Activated T-helper 1 cell treated with anti-CD3 and anti-CD28 coated beads, Interleukin-12 subunit alpha, Interleukin-12 subunit beta, Interleukin-2, Interleukin-4 antibody, amounts not matched to agents 30 ng/mL and 10 ng/mL and 1 ng/mL, durations not matched to agents 14 hours and 24 hours and 36 hours (primary cell): Measurements from ENCODE around the gene GID8. TPM values are rescaled to one million over a fixed set of nuclear protein-coding genes. Genes with fewer than 3 reads are reported as not detected.
"Not testable (repeated sequence)": the region's sequence is repeated elsewhere in the genome, so short reads cannot be mapped to it uniquely, and the experiment has no call there.

Experiments used
- DNase-seq: peaks from one replicate; pipeline ENCODE4 v3.0.0; 2021; ENCODE audit warnings: low spot score
- H3K27ac Mint-ChIP-seq: one replicate; pipeline ENCODE4 v1.8.0; 2021; ENCODE audit warnings: mild to moderate bottlenecking, mixed read lengths
- H3K27me3 Mint-ChIP-seq: one replicate; pipeline ENCODE4 v1.8.0; 2022; ENCODE audit warnings: mild to moderate bottlenecking, moderate library complexity, mixed read lengths; ENCODE audit not compliant: insufficient read depth
- H3K36me3 Mint-ChIP-seq: one replicate; pipeline ENCODE4 v1.8.0; 2021; ENCODE audit warnings: low read depth, mixed read lengths
- H3K4me1 Mint-ChIP-seq: one replicate; pipeline ENCODE4 v1.8.0; 2021; ENCODE audit warnings: low read depth, mixed read lengths
- H3K4me3 Mint-ChIP-seq: one replicate; pipeline ENCODE4 v1.8.0; 2021; ENCODE audit warnings: mild to moderate bottlenecking, moderate library complexity, mixed read lengths
- H3K9me3 Mint-ChIP-seq: one replicate; pipeline ENCODE4 v1.8.0; 2021; ENCODE audit warnings: mixed read lengths
- intact Hi-C: fragments of 100-400 bp; cut with micrococcal nuclease; formaldehyde crosslinking; loops from one replicate; pipeline ENCODE4 v1.15.1; 2024
- total RNA-seq: library from RNA; stranded (reverse); gene quantifications from 2 replicates; pipeline ENCODE4 v1.2.3, GENCODE V29; 2022

Gene GID8
- total RNA-seq, 1 donor from 2014 or later = 52.5 TPM

DNA sequence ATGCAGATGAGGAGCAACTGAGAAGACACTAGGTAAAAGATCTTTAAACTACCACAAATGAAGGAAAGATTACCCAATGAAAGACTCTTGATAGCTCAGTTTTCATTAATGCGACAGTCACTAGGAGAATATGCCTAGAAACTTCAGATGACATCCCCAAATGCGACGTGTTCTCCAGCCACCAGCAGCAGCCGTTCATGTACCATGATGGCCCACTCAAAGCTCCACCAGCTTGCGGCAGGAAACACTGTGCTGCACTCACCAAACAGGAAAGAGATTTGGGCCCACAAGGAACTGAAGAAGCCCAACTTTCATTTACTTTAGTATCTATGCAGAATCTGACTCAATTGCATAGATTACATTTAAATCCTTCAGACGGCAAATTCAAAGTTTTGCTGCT lies 19.1 kb upstream of the GID8 start:
- peaks cover 76% of the 10 kb centered on the region for H3K4me1 Mint-ChIP-seq

GRCh38 chr20:62920039-62920645 lies 17.8 kb upstream of the GID8 start:
- H3K9me3 Mint-ChIP-seq = no peaks in the 10 kb centered on the region
- no peaks in the 10 kb centered on the region for H3K27me3 Mint-ChIP-seq
- peak overlapping the region; percentile 91 for H3K27ac Mint-ChIP-seq
- H3K4me1 Mint-ChIP-seq = peaks cover 81% of the 10 kb centered on the region
- H3K4me3 Mint-ChIP-seq = peak overlapping the region; percentile 54
- intact Hi-C loops = loop anchor here (5.0 to 10.0 kb wide), 3 partner anchors 87 to 855 kb away; partner anchors contain the start of genes BHLHE23 and TAF4
- peaks cover 9% of the 10 kb centered on the region for H3K36me3 Mint-ChIP-seq
- DNase-seq = no peak

More for the DNA sequence above, 19.1 kb upstream of the GID8 start:
- H3K27ac Mint-ChIP-seq = peak overlapping the region; percentile 91
- H3K36me3 Mint-ChIP-seq = peaks cover 8% of the 10 kb centered on the region
- no peaks in the 10 kb centered on the region for H3K9me3 Mint-ChIP-seq
- no peaks in the 10 kb centered on the region for H3K27me3 Mint-ChIP-seq
- intact Hi-C loops = loop anchor here (1.0 kb wide), 1 partner anchor 10 kb away; no protein-coding TSS in a partner anchor
- DNase-seq = no peak
- peak overlapping the region; percentile 81 for H3K4me3 Mint-ChIP-seq

- H3K36me3 Mint-ChIP-seq = peaks cover 8% of the 10 kb centered on the region
- peak; percentile 54 for DNase-seq
- no peaks in the 10 kb centered on the region for H3K27me3 Mint-ChIP-seq
- intact Hi-C loops = loop anchor here (1.0 to 10.0 kb wide), 4 partner anchors 21 to 856 kb away; partner anchors contain the start of genes BHLHE23 and TAF4
- peak overlapping the region; percentile 86 for H3K27ac Mint-ChIP-seq
- no peaks in the 10 kb centered on the region for H3K9me3 Mint-ChIP-seq
- peaks cover 78% of the 10 kb centered on the region for H3K4me1 Mint-ChIP-seq
- H3K4me3 Mint-ChIP-seq = peak overlapping the region; percentile 69
These were observed 16.7 kb upstream of the GID8 start for GRCh38 chr20:62921119-62921687.

DNA sequence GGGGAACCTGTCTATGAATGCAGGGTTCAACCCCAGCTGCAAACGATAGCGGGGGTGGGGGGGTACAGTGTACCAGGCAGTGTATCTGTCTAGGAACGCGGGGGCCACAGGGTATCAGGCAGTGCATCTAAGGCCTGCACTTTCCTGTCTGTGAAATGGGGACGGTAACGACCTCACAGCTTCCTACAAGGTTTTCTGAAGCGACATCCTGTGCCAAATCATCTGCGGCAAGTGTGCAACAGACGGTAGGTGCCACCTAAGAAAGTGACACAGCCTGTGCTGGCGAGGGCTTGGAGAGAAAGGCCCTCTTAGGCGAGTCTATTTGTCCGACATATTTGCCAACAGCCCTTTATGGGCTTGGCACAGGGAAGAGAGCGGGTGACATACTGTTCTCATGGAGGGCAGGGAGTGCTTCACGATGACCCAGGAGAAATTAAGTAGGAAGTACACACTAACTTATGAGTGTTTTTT lies 15.5 kb upstream of the GID8 start:
- Mint-ChIP-seq H3K4me3 (peak overlapping the region; percentile 77), H3K27ac (peak overlapping the region; percentile 89), H3K27me3 (no peaks in the 10 kb centered on the region), H3K9me3 (no peaks in the 10 kb centered on the region), H3K4me1 (peaks cover 76% of the 10 kb centered on the region), H3K36me3 (peaks cover 8% of the 10 kb centered on the region)
- intact Hi-C loops = loop anchor here (5.0 to 10.0 kb wide), 3 partner anchors 85 to 858 kb away; partner anchors contain the start of genes BHLHE23 and TAF4
- DNase-seq = no peak

DNA sequence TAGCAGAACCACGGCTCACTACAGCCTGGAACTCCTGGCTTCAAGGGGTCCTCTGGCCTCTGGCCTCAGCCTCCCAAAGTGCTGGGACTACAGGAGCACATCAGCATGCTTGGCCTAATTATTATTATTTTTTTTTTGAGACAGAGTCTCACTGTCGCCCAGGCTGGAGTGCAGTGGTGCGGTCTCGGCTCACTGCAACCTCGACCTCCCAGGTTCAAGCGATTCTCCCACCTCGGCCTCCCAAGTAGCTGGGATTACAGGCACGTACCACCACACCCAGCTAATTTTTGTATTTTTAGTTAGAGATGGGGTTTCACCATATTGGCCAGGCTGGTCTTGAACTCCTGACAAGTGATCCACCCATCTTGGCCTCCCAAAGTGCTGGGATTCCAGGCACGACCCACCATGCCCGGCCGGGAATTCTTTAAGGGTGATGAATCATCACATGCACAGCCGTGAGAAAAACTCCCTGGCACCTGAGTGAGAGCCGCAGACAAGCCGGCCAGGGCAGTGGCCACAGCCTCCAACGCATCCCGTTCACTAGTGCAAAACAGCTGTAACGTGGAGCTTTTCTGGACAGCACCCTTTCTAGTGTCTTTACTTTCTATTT lies 14.8 kb upstream of the GID8 start:
- H3K27ac Mint-ChIP-seq = peak overlapping the region; percentile 89
- H3K36me3 Mint-ChIP-seq, H3K9me3 Mint-ChIP-seq, H3K27me3 Mint-ChIP-seq, DNase-seq: not testable (repeated sequence)
- H3K4me3 Mint-ChIP-seq = peak overlapping the region; percentile 77
- intact Hi-C loops = loop anchor here (5.0 to 10.0 kb wide), 3 partner anchors 84 to 858 kb away; partner anchors contain the start of genes BHLHE23 and TAF4
- H3K4me1 Mint-ChIP-seq = peaks cover 76% of the 10 kb centered on the region

DNA sequence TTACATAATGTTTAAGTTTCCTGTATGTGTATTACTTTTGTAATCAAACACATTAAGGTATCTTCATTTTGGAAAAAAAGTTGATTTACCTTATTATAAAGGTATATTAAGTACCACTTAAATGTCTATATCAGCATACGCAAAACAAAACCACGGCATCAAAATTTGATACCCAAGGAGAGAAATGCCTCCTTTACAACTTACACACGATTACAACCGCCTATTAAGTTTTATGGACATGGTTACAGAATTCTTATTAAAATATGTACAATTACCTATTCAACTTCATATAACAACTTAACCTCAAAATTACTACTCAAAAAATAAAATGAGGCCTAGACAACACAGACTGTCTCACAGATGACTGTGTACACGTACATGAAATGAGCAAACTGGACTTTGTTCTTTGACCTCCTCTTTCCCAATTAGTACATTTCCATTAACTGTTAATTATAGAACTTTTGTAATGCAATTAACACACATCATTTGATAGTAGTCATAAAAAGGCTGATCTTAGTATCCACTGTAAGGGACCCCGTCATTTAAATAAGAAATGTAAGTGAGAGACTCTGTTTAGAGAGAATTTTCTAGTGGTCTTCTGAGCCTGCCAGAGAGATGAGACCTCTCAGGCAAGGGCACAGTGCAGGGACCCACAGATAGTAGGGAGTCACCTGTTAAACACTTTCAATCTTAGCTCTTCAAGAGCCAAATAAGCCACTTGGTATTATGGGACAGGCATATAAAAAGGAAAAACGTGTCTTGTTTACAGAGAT lies 14.1 kb upstream of the GID8 start:
- no peaks in the 10 kb centered on the region for H3K9me3 Mint-ChIP-seq
- H3K27ac Mint-ChIP-seq = peak overlapping the region; percentile 89
- H3K4me1 Mint-ChIP-seq = peaks cover 76% of the 10 kb centered on the region
- no peaks in the 10 kb centered on the region for H3K27me3 Mint-ChIP-seq
- peak overlapping the region; percentile 91 for H3K4me3 Mint-ChIP-seq
- H3K36me3 Mint-ChIP-seq = peaks cover 10% of the 10 kb centered on the region
- intact Hi-C loops = loop anchor here (2.0 to 10.0 kb wide), 4 partner anchors 15 to 859 kb away; partner anchors contain the start of genes BHLHE23, GID8 and TAF4
- DNase-seq = no peak

GRCh38 chr20:62924442-62925075 lies 13.4 kb upstream of the GID8 start:
- H3K36me3 Mint-ChIP-seq = peaks cover 10% of the 10 kb centered on the region
- no peak for DNase-seq
- H3K27ac Mint-ChIP-seq = peak overlapping the region; percentile 89
- no peaks in the 10 kb centered on the region for H3K27me3 Mint-ChIP-seq
- intact Hi-C loops = loop anchor here (2.0 to 10.0 kb wide), 7 partner anchors 14 to 860 kb away; partner anchors contain the start of genes BHLHE23, GID8, MRGBP and RPS21
- no peaks in the 10 kb centered on the region for H3K9me3 Mint-ChIP-seq
- peak overlapping the region; percentile 91 for H3K4me3 Mint-ChIP-seq
- H3K4me1 Mint-ChIP-seq = peaks cover 73% of the 10 kb centered on the region

- Mint-ChIP-seq H3K4me3 (peak overlapping the region; percentile 91), H3K27ac (peak overlapping the region; percentile 89), H3K9me3 (no peaks in the 10 kb centered on the region), H3K4me1 (peaks cover 73% of the 10 kb centered on the region), H3K36me3 (peaks cover 10% of the 10 kb centered on the region), H3K27me3 (no peaks in the 10 kb centered on the region)
- DNase-seq = no peak
- intact Hi-C loops = loop anchor here (2.0 to 10.0 kb wide), 5 partner anchors 14 to 860 kb away; partner anchors contain the start of genes GID8, MRGBP, RPS21 and TAF4
These were observed 12.9 kb upstream of the GID8 start for GRCh38 chr20:62925076-62925419.

DNA sequence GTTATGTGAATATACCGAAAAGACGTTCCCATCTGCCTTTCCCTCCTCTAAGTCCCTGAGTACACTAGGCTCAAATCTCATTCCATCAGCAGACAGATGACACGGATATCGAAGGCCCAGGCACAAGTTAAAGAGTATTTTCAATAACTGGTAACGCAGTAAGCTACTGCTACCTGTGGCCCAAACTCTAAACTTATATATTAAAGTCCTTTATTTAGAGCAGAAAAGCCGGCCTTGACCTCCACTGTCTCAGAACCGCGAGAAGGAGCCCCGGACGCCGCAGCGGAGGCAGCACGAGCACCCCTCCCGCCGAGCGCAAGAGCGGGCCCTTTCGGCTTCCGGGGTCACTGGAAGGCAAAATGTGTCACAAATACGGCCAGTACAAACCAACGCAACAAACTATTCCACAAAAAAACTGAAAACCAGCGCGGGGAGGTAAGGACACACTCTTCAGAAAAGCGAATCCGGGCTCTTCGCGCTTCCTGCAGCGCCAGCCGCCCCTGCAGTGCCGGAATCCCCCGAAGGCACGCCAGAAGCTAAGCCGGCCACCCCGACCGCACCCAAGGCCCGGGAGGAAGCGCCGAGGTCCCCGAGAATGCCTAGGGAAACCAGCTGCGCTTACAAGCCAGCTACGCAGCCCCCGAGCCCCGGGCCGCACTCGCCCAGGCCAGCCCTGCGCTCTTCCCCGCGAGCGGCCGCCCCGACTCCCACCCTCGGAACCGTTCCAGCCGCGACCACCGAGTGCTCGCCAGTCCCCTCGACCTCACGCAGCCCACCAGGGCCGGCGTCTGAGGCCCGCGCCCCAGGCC lies 12.3 kb upstream of the GID8 start:
- H3K36me3 Mint-ChIP-seq = peaks cover 10% of the 10 kb centered on the region
- no peaks in the 10 kb centered on the region for H3K9me3 Mint-ChIP-seq
- peaks cover 73% of the 10 kb centered on the region for H3K4me1 Mint-ChIP-seq
- intact Hi-C loops = loop anchor here (2.0 to 10.0 kb wide), 5 partner anchors 13 to 861 kb away; partner anchors contain the start of genes GID8, MRGBP, RPS21 and TAF4
- no peaks in the 10 kb centered on the region for H3K27me3 Mint-ChIP-seq
- peak overlapping the region; percentile 91 for H3K4me3 Mint-ChIP-seq
- H3K27ac Mint-ChIP-seq = peak overlapping the region; percentile 89
- peak; percentile 39 for DNase-seq

DNA sequence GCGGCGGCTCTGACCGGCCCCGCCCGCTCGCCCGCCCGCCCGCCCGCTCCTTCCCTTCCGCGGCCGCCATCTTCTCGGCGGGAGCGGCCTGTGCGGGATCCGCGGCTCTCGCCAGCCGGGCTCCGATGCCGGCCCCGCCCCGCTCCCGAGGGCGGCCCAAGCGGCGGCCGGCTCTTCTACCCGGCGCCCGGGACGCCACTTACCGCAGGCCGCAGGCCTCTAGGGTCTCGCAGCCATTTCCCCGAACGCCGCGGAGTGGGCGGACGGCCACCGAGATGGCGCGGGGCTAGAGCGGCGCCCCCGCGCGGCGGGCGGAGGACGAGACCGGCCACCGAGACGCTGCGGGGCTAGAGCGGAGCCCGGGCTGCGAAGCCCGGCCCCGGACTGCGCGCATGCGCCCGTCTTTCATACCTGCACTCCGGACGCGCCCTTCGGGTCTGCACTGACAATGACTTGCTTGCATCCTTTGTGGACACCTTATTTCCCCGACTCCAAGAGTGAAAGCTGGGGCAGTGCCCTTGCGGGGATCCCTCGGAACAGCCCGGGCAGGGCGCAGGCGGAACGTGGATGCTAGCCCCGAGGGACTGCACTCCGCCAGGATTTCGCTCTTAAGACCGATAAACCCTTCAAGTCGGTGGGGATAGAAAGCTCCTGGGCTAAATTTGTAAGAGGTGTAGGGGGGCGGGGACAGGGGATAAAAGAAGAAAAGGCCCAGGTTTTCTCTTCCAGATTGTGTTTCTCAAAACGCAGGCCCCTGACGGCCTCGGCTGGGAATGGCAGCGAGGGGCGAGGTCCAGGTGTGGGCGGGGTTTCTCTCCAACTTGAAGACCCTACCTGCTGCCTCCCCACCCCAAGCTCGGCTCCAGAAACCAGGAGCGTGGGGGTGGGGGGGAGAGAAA lies 11.5 kb upstream of the GID8 start, which contains the start of gene DIDO1:
Gene DIDO1, minus strand, starts transcription at position 277 of the 899 bp plus-strand sequence.
- DNase-seq = peak; percentile 88
- Mint-ChIP-seq H3K27me3 (no peaks in the 10 kb centered on the region), H3K9me3 (no peaks in the 10 kb centered on the region), H3K36me3 (peaks cover 8% of the 10 kb centered on the region), H3K4me3 (peak within 1 kb of the TSS; percentile 91), H3K27ac (peak within 1 kb of the TSS; percentile 91), H3K4me1 (peaks cover 70% of the 10 kb centered on the region)
- intact Hi-C loops = loop anchor here (5.0 to 10.0 kb wide), 4 partner anchors 34 to 862 kb away; partner anchors contain the start of genes MRGBP, RPS21 and TAF4
